Activated T-cell treated with anti-CD3 and anti-CD28 coated beads, Interleukin-2, amount 50 U/mL, for 48 hours (primary cell): ENCODE results near the gene ZMAT5.

Experiments
- DNase-seq, 2 experiments: peaks; one replicate each; pipeline ENCODE4 v3.0.0-alpha.2; 2020

Gene ZMAT5, protein sequence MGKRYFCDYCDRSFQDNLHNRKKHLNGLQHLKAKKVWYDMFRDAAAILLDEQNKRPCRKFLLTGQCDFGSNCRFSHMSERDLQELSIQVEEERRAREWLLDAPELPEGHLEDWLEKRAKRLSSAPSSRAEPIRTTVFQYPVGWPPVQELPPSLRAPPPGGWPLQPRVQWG

DNA sequence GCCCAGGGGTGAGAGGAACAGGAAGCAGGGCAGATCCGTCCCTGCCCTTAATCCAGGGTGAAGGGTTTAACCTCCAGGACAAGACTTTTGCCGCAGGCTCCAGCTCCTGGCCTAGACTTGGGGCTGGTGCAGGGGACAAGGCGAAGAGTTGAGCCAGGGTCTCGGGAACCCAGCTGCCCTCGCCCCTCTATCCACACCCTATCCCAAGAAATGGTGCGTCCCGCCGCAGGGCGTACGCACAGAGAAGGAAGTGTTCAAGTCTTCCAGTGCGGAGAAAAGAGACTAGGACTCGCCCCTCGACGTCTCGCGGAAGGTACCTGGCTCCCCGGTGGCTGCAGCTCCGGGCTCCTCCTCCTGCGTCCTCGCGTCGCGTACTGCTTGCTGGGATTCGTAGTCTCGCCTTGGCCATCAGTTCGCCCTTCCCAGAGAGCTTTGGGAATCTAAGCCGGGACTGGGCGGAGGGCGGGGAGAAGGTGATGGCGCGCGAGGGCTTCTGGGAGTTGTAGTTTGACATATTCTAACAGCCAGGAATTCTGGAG, at the start of gene ZMAT5:
Gene ZMAT5 (minus strand): TSS at position 376 of the 539 bp plus-strand sequence. CDS start 18,463 bp downstream, outside the sequence.
- peak; percentile 92 for DNase-seq

DNA sequence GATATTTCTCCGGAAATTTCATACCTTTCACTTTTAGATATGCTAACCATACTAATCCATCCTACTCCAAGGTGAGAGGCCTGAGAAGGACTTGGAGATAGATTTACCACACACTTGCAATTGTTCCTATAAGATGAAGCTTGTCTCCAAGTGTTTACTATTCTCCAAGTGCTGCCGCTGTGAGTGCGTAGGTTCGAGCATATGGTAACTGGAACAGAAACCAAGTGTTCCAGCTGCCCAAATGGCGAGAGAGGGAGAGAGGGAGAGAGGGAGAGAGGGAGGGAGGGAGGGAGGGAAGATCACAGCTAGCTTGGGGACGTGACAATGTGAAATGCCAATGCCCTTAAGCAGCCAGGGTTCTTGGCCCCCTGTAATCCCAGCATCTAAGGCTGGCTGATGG, 49.7 kb upstream of the ZMAT5 start:
- no peak for DNase-seq

DNA sequence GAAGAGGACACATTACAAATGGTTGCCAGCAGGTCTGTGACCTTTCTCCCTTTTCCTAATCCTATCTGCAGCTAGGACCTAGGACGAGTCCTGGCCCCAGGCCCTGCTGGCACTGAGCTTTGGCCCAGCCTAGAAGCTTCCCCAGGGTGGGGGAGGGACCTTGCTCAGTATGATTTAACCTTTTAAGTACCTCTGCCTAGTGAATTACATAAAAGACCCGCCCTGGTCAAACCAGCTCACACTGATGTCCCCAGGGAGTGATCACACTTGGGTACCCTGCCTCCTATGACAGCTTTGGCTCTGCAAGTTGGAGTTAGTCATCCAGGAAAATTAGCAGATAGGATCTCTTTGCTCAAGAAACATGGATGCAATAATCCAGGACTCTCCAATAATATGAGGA, 49.3 kb upstream of the ZMAT5 start:
- no peak for DNase-seq

DNA sequence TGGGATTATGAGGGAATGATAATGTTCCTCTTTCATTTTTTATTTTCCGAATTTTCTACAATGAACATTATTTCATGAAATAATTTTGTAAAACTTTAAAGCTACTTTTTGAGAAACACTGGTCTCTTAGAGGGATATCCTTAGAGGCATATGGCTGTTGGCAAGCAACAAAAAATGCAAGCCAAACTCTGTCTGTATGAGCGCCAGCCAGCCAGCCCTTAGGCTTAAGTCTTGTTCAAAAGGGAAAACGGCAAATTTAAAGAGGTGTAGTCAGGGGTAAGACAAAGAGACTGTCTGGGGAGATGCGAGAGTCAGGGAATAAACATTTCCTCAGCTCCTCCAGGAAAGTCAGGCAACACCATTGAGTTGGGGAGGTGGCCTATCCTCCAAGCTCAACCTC, 48.8 kb upstream of the ZMAT5 start:
- no peak for DNase-seq

DNA sequence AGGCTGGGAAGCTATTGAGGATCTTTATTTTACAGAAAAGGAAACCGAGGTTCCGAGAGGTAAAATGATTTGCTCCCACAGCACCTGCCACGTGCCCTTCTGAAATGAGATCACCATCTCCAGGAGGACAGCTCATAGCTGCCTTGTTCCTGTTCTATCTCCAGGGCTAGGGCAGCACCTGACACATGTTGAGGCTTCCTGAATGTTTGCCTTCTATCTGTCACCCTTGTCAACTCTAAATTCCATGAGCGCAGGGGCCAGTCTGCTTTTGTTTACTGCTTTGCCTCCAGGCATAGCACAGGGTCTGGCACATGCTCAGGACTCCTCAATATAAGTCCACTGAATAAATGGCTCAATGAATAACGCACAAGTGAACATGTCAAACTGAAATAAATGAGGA, 47.2 kb upstream of the ZMAT5 start:
- no peak for DNase-seq

DNA sequence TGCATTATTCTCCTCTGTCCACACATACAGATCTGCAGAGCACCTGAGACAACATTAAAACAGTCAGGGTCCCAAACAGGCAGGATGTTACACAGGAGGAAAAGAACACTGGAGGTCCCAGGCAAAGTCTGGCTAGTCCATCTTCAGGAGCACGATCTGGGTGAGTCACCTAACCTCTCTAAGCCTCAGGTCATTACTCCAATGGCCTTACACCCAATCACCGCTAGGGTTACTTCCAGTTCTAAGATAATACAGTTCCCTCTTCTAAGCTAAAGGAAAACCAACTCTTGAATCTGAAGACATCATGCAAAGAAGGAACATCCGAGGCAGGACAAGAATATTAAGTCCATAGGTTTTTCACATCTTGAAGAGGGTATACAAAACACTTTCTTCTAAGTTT, 46.8 kb upstream of the ZMAT5 start:
- DNase-seq, result no peak

DNA sequence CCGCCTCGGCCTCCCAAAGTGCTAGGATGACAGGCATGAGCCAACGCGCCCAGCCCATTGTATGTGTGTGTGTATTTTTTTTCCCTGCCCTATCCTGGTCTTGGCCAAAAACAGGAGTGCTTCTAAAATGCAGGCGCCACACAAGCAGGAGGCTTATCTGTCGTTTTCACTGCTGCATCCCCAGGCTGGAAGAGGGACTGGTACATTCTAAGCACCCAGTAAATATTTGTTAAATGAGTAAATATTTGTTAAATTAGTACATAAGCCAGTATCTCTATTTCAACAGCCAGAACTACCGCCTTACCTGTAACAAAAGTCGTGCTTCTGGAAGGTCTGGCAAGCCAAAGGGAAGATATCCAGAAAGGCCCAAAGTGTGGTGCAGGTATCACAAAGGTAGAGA, 46.3 kb upstream of the ZMAT5 start:
- DNase-seq, result no peak

DNA sequence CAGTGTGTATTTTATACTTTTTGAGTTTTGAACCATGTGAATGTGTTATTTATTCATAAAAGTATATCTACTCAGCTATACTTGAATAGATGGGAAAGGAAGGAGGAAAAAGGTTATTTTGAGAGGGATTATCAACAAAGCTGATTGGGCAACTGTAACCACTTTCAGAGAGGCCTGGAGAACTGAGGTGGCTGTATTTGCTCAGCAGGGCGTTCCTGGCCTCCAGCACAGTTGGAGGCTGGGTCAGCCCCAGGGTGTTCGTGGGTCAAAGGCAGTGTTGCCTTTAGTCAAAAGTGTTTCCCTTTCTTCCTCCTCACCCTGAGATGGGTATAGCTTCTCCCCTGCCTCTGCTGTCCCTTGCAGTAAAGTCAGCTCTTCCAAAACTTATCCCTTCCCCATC, 44.6 kb upstream of the ZMAT5 start:
- DNase-seq, result no peak

DNA sequence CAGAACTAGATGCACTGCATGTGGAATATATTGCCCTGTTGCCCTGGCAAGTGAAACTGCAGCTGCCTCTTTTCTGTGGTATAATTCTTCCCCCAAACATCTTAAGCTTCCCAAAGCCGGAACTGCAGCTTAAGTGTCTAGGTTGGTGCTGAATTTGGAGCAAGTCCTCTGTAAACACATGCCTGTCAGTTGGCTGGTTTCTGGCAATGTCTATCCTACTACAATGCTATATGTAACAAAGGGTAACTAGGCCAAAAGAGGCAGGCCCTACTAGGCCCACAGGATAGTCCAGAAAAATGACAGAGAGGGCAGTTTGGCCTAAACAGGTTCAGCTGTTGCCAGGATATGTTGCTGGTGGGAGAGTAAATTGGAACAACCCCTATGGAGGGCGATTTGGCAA, 43.4 kb upstream of the ZMAT5 start:
- DNase-seq, result no peak

DNA sequence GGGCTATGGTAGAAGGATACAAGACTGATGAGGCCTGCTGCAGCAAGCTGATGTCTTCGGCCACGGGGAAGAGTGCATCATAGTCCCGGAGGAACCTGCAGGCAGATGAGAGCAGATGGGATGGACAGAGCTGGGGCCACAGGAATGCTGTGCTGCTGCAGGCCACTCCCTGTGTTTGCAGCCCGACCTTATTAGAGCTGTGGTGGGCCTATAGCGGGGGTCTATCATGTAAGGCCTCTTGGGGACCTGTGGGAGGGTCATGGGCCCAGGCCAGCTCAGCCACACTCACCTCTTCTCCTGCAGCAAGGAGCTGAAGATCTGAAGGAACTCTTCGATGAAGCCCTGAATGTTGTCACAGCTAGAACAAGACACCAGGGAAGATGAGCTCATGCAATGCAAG, 39.4 kb upstream of the ZMAT5 start:
- no peak for DNase-seq

DNA sequence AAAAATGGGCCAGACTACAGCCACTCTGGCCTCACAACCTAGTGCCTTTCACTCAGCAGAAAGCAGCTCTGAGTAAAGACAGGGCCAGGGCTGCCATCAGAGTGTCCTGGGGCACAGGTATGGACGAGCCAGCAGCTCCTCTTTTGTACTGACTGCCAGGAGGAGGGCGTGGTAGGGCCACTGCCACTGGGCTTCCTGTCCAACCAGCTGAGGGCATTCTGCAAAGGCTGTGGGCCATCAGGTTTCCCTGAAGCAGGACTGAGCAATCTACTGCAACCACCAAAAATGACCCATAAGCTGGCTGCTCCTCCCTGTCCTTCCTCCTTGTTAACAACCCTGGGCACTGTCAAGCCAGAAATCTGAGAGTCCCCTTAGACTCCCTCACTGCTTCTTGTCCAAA, 38.2 kb upstream of the ZMAT5 start:
- DNase-seq, result no peak

DNA sequence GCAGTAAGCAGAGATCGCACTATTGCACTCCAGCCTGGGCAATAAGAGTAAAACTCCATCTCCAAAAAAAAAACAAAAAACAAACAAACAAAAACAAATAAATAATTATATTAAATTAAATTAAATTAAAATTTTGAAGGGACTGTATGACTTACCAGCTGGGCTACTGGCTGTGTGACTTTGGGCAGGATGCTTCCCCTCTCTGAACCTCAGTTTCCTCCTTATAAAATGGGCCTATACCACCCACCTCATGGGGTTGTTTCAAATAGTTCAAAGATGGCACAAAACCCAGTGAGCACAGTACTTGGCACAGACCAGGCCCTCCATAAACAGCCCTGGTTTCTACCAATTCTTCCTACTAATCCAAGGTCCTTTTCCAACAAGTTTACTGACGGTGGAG, 36.4 kb upstream of the ZMAT5 start:
- DNase-seq, result no peak

DNA sequence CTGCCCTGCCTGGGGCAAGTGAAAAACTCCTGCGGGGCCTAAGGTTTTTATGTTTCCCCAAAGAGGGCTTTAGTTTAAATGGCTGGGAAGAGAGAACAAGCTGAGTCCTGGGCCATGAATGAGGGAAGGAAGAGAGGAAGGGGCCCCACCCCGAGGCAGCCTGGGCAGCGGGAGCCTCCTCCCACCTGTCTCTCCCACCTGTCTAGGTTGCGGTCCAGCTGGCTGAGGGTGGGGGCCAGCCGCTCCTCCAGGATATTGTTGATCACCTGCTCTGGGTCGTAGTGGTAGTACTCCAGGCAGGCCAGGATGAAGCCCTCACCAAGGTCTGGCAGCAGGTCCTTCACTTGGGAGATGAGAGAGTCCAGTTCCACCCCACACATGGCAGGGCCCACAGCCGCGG, 35.0 kb upstream of the ZMAT5 start:
- no peak for DNase-seq

DNA sequence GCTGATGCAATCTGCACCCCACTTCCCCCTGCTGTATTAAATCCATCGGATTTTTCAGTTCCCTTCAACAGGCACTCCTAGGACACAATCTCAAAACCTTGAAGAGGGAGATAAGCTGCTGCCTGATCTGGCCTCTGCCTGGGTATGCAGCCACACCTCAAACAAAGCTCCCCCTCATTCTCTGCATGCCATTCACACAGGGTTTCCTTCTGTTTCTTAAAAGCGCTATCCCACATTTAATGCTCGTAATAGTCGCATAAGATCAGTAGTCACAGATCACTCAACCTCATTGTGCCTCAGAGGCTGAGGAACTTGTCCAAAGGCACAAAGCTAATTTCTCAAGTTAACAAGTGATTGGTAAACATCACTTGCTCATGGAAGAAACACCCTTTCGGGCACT, 34.3 kb upstream of the ZMAT5 start:
- no peak for DNase-seq

DNA sequence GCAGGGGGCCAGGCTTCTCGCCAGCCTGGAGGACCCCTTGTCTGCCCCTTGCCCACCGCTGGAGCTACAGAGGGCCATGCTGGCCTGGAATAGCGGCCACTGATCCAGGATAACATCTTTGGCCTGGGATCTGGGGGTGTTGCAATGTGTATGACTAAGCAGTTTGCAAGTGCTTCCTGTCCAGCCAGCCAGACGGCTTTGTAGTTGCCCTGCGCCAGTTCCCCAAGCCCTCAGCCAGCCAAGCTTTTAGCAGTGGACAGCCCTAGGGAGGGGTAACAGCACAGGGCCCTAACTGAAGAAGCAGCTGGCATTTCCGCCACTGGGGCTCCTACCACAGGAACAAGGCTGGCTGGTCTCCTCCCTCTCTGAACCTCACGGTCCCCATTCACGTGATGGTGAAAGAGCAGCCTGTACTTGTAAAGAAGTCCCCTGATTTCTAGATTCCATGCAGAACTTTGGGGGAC, 32.4 kb upstream of the ZMAT5 start:
- no peak for DNase-seq

DNA sequence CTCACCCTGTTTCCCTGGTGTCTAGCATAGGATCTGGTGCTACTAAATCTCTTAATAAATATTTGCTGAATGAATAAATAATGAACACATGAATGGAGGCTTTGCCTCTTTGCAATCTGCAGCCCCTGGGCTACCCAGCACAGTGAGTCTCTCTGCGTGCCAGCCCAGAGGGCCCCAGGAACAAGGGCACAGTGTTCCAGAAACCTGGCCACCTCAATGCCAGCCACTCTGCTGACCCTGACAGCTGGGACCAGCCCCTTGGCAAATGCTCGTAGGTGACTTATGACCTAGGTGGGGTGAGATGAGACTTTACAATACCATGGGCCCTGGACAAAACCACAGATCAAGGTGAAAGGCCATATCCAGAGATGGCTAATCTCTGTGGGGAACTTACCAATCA, 32.0 kb upstream of the ZMAT5 start:
- DNase-seq, result no peak

DNA sequence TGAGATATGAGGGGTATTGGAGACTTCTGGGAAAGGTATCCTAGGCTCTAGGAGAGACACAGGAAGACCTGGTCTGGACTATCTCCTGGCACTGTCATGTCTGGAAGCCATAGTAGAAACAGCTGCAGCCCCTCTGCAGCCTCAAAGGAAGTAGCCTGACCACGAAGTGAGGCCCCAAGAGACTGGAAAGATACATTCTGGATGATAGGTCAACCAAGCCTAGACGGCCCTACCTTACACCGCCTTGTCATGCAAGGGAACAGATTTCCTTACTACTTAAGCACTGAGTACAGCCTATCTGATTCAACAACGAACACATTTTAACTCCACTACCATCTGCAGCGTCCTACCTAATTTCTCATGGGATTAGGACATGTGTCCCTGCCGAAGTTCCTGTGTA, 31.5 kb upstream of the ZMAT5 start:
- DNase-seq, result no peak

DNA sequence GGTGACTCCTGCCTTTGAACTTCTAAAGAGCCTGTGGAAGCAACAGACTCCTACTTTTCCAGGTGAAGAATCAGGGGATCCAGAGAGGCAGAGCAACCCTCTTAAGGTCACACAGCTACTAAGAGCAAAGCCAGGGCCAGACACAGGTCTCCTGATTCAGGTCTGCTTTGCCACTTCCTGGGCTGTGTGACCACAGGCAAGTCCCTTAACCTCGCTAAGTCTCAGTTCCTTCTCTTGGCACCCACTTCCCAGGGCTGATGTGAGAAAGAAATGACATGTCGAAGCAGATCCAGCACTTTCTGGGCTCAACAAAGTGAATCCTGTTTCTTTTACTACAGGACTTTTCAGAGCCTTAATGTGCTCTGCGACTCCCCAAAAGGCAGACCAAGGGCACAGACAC, 30.5 kb upstream of the ZMAT5 start:
- DNase-seq, result no peak

DNA sequence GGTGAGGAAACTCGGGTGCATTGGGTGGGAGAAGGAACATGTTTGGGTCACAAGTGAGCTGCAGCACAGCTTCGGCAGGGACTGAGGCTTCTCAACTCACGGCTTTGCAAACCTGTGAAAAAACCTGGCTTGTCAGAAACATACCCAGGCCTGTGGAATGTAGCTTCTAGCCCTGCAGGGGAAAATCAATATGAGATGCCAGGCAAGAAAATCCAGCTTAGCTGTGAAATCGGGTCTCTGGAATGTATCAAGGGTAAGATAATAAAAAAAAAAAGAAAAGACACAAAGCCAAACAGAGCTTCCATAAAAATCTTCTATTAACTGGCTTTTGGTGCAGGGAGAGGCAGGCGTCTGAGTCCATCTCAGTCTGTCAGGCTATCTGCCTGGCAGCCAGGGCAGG, 28.9 kb upstream of the ZMAT5 start:
- DNase-seq, result no peak

DNA sequence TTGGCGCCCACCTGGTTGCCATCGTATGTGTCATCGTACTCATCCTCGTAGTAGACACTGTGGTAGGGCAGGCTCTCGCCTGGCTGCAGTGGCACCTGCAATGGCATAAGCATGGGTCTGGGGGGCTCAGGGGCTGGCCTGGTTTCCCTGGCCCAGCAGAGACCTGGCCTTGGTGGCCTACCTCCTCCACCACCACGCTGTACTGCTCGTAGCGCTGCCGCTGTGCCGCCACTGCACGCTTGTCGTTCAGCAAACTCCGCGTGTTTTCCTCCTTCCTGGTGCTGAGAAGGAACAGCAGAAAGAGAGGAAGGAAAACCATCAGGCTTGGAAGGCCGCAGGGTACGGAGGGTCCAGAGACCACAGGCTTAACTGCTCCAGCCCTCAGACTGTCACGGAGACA, 26.6 kb upstream of the ZMAT5 start:
- DNase-seq, result no peak

DNA sequence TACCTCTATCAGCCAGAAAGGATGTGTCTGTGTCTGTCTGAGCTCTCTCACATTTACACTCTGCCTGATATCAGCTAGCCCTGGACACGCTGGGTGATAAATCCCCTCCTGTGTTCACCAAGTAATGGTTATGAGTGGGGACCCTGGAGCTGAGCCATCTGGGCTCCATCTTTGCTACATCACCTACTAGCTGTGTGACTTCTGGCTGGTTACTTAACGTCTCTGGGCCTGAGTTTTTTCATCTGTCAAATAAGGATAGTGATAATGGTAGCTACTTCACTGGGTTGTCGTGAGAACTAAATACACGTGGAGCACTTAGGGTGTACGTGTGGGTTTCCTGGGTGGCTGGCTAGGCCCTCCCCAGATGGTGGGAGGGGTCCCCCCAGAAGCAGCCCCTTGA, 23.3 kb upstream of the ZMAT5 start:
- no peak for DNase-seq

DNA sequence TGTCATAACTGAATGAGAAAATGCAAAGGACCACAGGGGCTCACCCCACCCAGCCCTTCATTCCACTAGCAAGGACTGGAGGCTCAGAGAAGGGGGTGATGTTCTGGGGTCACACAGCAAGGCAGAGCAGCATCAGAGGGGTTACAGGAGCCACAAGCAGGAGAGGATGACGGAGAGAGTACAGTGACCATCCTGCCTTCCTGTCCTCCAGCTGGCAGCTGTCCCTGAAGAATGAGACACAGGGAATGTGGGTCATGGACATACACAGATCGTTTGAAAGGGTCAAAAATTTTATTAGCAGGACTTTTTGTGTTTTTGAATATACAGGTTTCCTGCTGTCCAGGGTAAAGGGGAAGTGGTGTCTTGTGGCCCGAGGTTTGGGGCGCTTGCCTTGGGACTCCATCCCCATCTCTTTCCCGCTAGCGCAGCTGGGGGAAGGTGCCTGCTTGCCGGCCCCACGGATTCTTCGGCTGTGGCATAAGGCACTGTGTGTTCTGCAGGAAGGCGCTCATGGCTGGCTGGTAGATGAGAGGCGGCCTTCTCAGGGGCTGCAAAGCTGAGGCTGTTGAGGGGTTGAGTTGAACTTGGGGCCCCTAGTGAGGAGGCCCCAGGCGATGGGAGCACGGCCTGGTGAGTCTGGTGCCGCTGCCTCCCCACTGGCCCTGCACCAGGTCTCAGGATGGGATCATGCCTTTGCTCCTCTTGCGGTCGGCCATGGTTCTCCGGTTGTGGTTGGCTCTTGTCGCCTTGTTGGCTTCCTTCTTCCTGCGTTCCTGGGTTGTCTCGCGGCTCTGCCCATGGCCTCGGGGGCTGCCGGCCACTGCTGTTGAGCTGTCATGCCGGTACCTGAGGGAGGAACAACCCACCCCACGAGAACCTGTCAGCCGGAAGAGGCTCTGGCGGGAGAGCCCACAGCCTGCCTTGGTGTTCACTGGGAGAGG, 21.8 kb upstream of the ZMAT5 start:
- no peak for DNase-seq

DNA sequence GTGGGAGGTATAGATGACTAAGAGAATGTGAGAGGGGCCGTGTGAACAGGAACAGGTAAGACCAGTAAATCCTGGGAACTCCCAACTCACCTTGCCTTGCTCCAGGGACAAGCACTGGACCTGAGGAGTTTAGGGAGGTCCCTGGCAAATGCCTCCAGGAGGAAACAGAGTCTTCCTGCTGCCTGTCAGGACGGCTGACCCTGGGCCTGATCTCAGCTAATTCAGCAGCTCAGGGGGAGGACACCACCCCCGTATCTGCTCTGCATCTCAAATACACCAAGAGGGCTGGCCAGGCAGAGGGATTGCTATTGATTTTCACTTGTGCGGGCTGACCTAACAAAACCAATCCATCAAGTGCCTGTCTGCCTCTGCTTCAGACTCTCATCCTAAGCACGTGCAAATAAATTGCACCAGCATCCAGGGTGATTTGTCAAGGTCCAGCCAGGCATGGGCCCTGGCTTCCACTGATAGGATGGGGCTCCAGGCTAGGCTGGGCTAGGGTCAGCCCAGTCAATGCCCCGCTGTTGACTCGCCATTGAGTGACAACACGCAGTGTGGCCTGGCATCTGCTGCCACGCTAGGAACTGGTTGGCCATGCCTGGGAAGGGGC, 20.7 kb upstream of the ZMAT5 start:
- no peak for DNase-seq

DNA sequence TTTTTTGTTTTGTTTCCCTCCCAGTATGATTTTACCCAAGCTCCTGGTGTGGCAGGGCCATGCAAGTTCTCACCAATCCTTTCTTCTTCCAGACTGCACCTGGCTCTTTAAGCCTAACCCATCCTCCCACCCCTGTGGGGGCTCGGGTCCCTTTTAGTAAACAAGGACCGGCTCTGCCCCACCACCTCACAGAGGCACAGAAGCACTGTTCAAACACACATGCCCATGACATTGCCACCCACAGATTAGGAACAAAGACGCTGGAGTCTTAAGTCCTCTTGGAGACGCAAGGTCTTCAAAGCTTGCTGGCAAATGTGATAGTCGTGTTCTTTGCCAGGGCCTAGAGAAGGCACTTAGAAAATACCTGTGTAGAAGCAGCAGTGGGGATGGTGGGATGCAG, 19.2 kb upstream of the ZMAT5 start:
- no peak for DNase-seq
